HEK293 (cell line): ENCODE measurements around the gene MRPS27.

Source experiments
- CTCF ChIP-seq: fragments of 450-650 bp; formaldehyde crosslinking; IDR thresholded peaks from 2 replicates; pipeline ENCODE4 v1.5.1; 2016; ENCODE audit warnings: missing biosample characterization, missing genetic modification characterization
- ZNF10 ChIP-seq: fragments of 450-650 bp; formaldehyde crosslinking; IDR thresholded peaks from 2 replicates; pipeline ENCODE4 v1.5.1; 2017; ENCODE audit warnings: missing biosample characterization, missing genetic modification characterization
- ZNF169 ChIP-seq: fragments of 450-650 bp; formaldehyde crosslinking; IDR thresholded peaks from 2 replicates; pipeline ENCODE4 v1.5.1; 2016; ENCODE audit warnings: missing biosample characterization, missing genetic modification characterization
- ZNF704 ChIP-seq: fragments of 450-650 bp; formaldehyde crosslinking; IDR thresholded peaks from 2 replicates; pipeline ENCODE4 v1.5.1; 2016; ENCODE audit warnings: missing biosample characterization, missing genetic modification characterization
- ZNF707 ChIP-seq: fragments of 450-650 bp; formaldehyde crosslinking; IDR thresholded peaks from 2 replicates; pipeline ENCODE4 v1.5.1; 2016; ENCODE audit warnings: missing biosample characterization, missing genetic modification characterization
- ZSCAN4 ChIP-seq: fragments of 450-650 bp; formaldehyde crosslinking; IDR thresholded peaks from 2 replicates; pipeline ENCODE4 v1.5.1; 2017; ENCODE audit warnings: missing biosample characterization, missing genetic modification characterization
- ZSCAN5A ChIP-seq: fragments of 450-650 bp; formaldehyde crosslinking; IDR thresholded peaks from 2 replicates; pipeline ENCODE4 v1.5.1; 2016; ENCODE audit warnings: missing biosample characterization, missing genetic modification characterization

- no peak for TF ChIP-seq ZNF10
- no peak for TF ChIP-seq CTCF (tag by site-specific recombination)
- TF ChIP-seq ZSCAN4: no peak
- no peak for TF ChIP-seq ZNF707 (tag by site-specific recombination)
- no peak for TF ChIP-seq ZNF704 (tag by site-specific recombination)
- no peak for TF ChIP-seq ZNF169 (tag by site-specific recombination)
- no peak for TF ChIP-seq ZSCAN5A (tag by site-specific recombination)
Observed at GRCh38 chr5:72237415-72237814, 82.6 kb downstream of the MRPS27 start.
